SH-SY5Y (cell line): ENCODE measurements around the gene SFXN5.

Source experiments
- GATA2 ChIP-seq: IDR thresholded peaks from 2 replicates; pipeline ENCODE4 v1.6.1; 2011; ENCODE audit warnings: mild to moderate bottlenecking, low read depth, low read length
- GATA3 ChIP-seq: IDR thresholded peaks from 2 replicates; pipeline ENCODE4 v1.6.1; 2011; ENCODE audit warnings: low read depth, mild to moderate bottlenecking, low read length, moderate library complexity

DNA sequence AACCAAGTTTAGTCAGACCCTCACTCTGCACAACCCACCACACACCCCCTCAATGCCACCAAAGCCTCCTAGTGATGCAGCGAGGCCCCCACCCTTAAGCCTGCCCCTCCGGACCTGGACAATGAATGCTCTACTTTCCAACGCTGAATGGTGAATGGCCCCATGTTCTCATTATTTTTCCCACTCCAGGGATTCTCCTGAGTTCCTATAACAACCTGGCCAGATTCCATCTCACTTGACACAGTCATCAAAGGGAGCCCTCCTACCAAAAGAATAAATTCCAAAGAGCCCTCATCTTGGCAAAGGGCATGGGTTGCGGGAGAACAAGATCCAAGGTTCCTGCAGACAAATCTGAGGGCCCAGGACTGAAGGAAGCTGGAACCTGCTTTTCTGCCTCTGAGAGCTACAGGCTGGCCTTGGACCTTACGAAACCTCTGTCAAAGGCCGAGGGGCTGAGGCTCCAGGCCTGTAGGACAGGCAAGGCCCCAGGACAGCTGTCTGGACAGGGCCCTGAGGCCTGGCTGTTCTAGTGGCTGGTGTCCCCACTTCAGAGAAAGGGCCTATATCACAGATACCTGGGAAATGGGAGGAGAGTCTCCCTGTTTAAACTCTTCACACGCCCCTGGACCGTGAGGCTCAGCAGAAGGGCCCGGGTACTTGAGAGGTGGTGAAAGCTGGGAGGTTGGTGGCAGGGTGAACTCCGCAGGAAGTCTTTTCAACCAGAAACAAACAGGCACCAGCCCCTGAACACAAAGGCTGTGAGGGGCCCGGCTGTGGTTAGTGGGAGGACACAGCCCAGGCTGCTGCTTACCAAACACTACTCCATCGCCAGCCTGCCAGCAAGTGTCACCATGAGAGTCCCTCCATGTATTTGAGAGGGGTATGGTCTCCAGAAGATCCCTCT, 27.3 kb downstream of the SFXN5 start:
- TF ChIP-seq GATA2 (no peak), GATA3 (no peak)
